Measurements from ENCODE around the gene KPNB1. TPM values are rescaled to one million over a fixed set of nuclear protein-coding genes. Genes with fewer than 3 reads are reported as not detected.

KPNB1 gene
- total RNA-seq, 1 donor from 2014 or later, result 174 TPM

DNA sequence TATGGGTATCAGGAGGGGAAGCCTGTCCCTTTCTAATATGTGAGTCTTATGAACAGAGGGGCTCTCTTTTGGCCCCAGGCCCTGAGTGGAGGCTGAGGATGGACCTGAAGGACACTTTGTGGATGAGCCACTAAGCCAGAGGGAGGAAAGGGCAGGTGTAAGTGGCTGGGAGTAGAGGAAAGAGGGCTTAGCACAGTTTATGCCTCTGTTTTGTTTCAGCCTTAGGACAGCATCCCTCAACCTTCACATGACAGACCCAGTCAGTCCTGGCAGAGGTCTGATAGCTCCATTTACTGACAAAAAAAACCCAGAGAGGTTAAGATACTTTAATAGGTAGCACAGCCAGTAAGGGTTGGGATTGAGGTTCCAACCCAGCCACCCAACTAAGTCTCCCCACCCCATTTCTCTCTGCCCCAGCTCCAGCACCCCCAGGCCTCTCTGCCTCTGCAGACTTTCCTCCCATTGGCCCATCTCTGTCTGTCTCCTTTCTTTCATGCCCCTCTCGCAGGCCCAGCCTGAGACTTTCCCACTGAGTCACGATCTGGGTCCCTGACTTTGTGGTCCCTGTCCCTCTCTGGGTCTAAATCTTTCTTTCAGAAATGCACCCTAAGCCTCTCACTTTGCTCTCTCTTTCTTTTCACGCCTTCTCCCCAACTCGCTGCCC is 78.6 kb downstream of the KPNB1 start:
- no peak for DNase-seq

GRCh38 chr17:47729476-47729875 is 79.8 kb downstream of the KPNB1 start:
- DNase-seq, result no peak

- DNase-seq, result no peak
Measured at GRCh38 chr17:47730681-47731080, 81.0 kb downstream of the KPNB1 start.

DNA sequence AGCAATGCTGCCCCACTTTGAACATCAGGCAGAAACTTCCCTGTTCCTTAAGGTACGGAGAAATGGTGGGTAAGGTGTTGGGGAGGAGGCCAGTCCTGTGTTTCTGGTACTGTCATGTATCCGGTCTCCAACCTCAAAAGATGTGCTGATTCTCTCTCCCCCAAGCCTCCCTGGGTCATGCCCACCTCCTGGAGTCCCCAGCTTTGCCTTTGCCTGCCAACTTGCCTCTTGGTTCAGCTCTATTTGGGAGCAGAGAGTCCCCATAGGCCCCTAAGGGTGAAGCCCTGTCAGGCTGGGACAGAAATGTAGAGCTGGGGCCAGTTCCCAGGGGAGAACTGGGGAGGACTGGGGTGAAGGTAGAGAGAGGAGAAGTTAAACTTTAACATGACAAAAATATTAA is 81.7 kb downstream of the KPNB1 start:
- no peak for DNase-seq

DNA sequence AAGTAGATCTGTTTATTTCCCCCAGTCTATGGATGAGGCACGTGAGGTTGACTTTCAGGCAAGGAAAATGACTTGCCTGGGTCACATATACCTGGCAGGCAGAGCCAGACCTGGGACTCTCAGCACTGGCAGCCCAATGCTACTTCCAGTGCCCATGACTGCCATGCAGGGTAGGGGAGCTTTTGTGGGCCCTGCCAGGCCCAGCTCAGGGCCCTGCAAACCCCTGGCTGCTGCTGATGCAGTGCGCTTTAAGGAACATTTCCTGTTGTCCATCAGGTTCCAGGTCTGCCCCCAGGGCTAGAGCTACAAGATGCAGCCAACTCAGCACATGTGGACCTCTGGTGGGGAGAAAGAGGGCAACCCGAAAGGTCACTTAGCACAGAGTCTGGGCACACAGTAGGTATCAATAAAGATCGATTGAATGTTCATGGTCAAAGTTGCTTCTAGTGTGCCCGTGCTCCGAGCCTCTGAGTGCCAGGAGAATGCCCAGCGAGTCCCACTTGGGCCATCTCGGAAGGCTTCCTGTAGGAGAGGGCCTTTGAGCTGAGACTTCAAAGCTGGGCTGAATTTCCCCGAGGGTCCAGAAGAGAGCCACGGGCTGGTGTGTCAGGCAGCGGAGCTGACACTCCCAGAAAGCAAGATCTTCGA is 82.8 kb downstream of the KPNB1 start:
- DNase-seq, result no peak

- peak; percentile 69 for DNase-seq
Measured at GRCh38 chr17:47733047-47733673, 83.4 kb downstream of the KPNB1 start, which contains the start of gene TBX21. Gene TBX21, plus strand, starts transcription at chr17:47733236. Its CDS starts 219 bp downstream, at chr17:47733455.

DNA sequence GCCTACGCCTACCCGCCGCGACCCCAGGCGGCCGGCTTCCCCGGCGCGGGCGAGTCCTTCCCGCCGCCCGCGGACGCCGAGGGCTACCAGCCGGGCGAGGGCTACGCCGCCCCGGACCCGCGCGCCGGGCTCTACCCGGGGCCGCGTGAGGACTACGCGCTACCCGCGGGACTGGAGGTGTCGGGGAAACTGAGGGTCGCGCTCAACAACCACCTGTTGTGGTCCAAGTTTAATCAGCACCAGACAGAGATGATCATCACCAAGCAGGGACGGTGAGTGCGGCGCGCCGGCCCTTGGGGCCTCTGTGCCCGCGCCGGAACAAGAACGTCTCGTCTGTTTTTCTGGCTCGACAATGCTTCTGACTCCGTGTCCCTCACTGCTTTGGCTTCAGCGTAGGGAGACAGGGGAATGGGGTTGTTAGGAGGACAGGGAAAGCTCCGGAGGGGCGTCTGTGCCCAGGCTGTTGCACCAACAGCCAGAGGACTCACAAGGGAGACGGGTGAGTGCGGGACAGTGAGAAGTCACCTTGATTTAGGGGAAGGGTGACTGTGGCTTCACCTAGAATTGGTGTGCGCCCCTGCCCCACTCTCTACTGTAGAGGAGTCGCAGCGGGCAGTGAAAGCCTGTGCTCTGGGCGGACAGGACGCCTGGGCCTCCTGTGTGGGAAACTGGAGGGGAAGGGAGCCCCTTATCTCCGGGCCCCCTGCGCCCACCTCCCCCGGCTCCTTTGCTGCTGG is 84.1 kb downstream of the KPNB1 start:
- no peak for DNase-seq

- no peak for DNase-seq
Measured at GRCh38 chr17:47735139-47735464, 85.4 kb downstream of the KPNB1 start.

Small RNA genes within 50 kb of the gene (small RNA-seq; reads per million reads assigned to genes)
- not detected for gene AC015674.1 (ENCODE audit: low replicate concordance)

Other genes with a start within 250 kb of the KPNB1 start
- gene NPEPPS, start 118.8 kb upstream of the KPNB1 start, total RNA-seq, result 183 TPM
- gene TBKBP1, start 44.2 kb downstream of the KPNB1 start, total RNA-seq, result 11.4 TPM
- not detected for gene TBX21, start 83.3 kb downstream of the KPNB1 start, total RNA-seq
- gene OSBPL7, start 171.9 kb downstream of the KPNB1 start, total RNA-seq, result 5.9 TPM
- 16.1 TPM for gene MRPL10, start 181.6 kb downstream of the KPNB1 start, total RNA-seq
- not detected for gene LRRC46, start 181.8 kb downstream of the KPNB1 start, total RNA-seq
- 26.8 TPM for gene SCRN2, start 191.4 kb downstream of the KPNB1 start, total RNA-seq
- 0.82 TPM for gene SP6, start 201.2 kb downstream of the KPNB1 start, total RNA-seq
- 2.4 TPM for gene SP2, start 246.3 kb downstream of the KPNB1 start, total RNA-seq